PC-9 (cell line): Measurements from ENCODE around the gene MPI. TPM values are rescaled to one million over a fixed set of nuclear protein-coding genes. Genes with fewer than 3 reads are reported as not detected.

ENCODE experiments used
- Bru-seq: library from RNA; stranded (reverse); fragments of 400-500 nt; gene quantifications from one replicate; lab custom pipeline; 2021; lab: Mats Ljungman, UMichigan
- BruChase-seq, 2 experiments: library from RNA; stranded (reverse); fragments of 400-500 nt; gene quantifications; one replicate each; lab custom pipeline; 2021; lab: Mats Ljungman, UMichigan
- BruUV-seq: library from RNA; stranded (reverse); fragments of 400-500 nt; replicated peaks from 2 replicates; lab custom pipeline; 2021; lab: Mats Ljungman, UMichigan
- CTCF ChIA-PET: fragments of 300-600 bp; sonication (Branson Sonifier 250); formaldehyde crosslinking; loops from one replicate; lab custom pipeline; 2022; ENCODE audit warnings: antibody characterized with exemption; lab: Charles Lee
- POLR2A ChIA-PET: fragments of 300-600 bp; sonication (Branson Sonifier 250); formaldehyde crosslinking; loops from one replicate; lab custom pipeline; 2022; ENCODE audit warnings: antibody characterized with exemption; ENCODE audit not compliant: unreplicated experiment; lab: Charles Lee
- DNase-seq, 2 experiments: peaks; one replicate each; pipeline versions ENCODE4 v3.0.0 to v3.0.0-alpha.2; 2015 to 2022; ENCODE audit warnings: mixed read lengths in 1 of 2
- H2AFZ ChIP-seq: fragments of 200-600 bp; sonication (generic); 2 replicates; pipeline ENCODE4 v1.8.1; 2017; ENCODE audit warnings: antibody characterized with exemption
- H3F3A ChIP-seq: fragments of 200-600 bp; sonication (generic); 2 replicates; pipeline ENCODE4 v1.8.1; 2017; ENCODE audit warnings: antibody characterized with exemption, mild to moderate bottlenecking, low read depth; ENCODE audit not compliant: insufficient read depth
- H3K27ac ChIP-seq: fragments of 200-600 bp; sonication (generic); 2 replicates; pipeline ENCODE4 v1.6.1; 2016; ENCODE audit warnings: mixed run types
- H3K27me3 ChIP-seq: fragments of 200-600 bp; sonication (generic); 2 replicates; pipeline ENCODE4 v1.6.1; 2016; ENCODE audit warnings: low read depth, mixed run types; ENCODE audit not compliant: insufficient read depth
- H3K36me3 ChIP-seq: fragments of 200-600 bp; sonication (generic); 2 replicates; pipeline ENCODE4 v1.6.1; 2016; ENCODE audit warnings: low read depth, mixed run types
- H3K4me1 ChIP-seq: fragments of 200-600 bp; sonication (generic); replicated peaks from 2 replicates; pipeline ENCODE4 v1.6.1; 2016; ENCODE audit warnings: mixed run types; ENCODE audit not compliant: insufficient read depth
- H3K4me2 ChIP-seq: fragments of 200-600 bp; sonication (generic); 2 replicates; pipeline ENCODE4 v1.6.1; 2017; ENCODE audit warnings: mixed run types
- H3K4me3 ChIP-seq: fragments of 200-600 bp; sonication (generic); 2 replicates; pipeline ENCODE4 v1.6.1; 2016; ENCODE audit warnings: mixed run types
- H3K79me2 ChIP-seq: fragments of 200-600 bp; sonication (generic); 2 replicates; pipeline ENCODE4 v1.6.1; 2017; ENCODE audit warnings: low read depth, mixed run types
- H3K9me2 ChIP-seq: fragments of 200-600 bp; sonication (generic); 2 replicates; pipeline ENCODE4 v1.8.1; 2017; ENCODE audit warnings: mild to moderate bottlenecking; ENCODE audit not compliant: insufficient read depth
- H3K9me3 ChIP-seq: fragments of 200-600 bp; sonication (generic); 2 replicates; pipeline ENCODE4 v1.8.1; 2016; ENCODE audit warnings: low read depth; ENCODE audit not compliant: insufficient read depth
- H4K20me1 ChIP-seq: fragments of 200-600 bp; sonication (generic); 2 replicates; pipeline ENCODE4 v1.8.1; 2017; ENCODE audit not compliant: insufficient read depth
- EZH2 ChIP-seq: fragments of 200-600 bp; sonication (generic); IDR thresholded peaks from 2 replicates; pipeline ENCODE4 v1.8.0; 2017; ENCODE audit warnings: antibody characterized with exemption, low read depth
- intact Hi-C: fragments of 100-400 bp; cut with micrococcal nuclease; formaldehyde crosslinking; loops from one replicate; pipeline ENCODE4 v1.10.0; 2022; ENCODE audit not compliant: unreplicated experiment
- long read RNA-seq: library from polyadenylated mRNA; stranded (forward); transcript quantifications from one replicate; pipeline ENCODE4 v2.0.0, GENCODE V29; 2022
- total RNA-seq: library from RNA; stranded (reverse); gene quantifications from 2 replicates; pipeline ENCODE4 v1.2.3, GENCODE V29; 2021
- TF ChIP-seq, protein P1 (sequence below): fragments of 200-600 bp; sonication (generic); conservative IDR thresholded peaks from 2 replicates; pipeline ENCODE4 v1.6.1; 2017; ENCODE audit warnings: mixed run types, antibody characterized with exemption, mild to moderate bottlenecking, moderate library complexity

Gene MPI, protein sequence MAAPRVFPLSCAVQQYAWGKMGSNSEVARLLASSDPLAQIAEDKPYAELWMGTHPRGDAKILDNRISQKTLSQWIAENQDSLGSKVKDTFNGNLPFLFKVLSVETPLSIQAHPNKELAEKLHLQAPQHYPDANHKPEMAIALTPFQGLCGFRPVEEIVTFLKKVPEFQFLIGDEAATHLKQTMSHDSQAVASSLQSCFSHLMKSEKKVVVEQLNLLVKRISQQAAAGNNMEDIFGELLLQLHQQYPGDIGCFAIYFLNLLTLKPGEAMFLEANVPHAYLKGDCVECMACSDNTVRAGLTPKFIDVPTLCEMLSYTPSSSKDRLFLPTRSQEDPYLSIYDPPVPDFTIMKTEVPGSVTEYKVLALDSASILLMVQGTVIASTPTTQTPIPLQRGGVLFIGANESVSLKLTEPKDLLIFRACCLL
- total RNA-seq, result 22.5 and 23.0 TPM in 2 replicates
- percentile 45 among the genes with signal in this experiment for Bru-seq, nascent RNA
- BruChase-seq, experiment 1, labeled RNA remaining after a 2-hour chase, result percentile 45 among the genes with signal in this experiment
- percentile 52 among the genes with signal in this experiment for BruChase-seq, experiment 2, labeled RNA remaining after a 6-hour chase
- long read RNA-seq, full-length matches to known transcripts, result 8 of 12 reads
- long read RNA-seq, partial matches to known transcripts, result 1 of 12 reads
- long read RNA-seq, other reads (novel, unspliced or antisense), result 3 of 12 reads

- Histone ChIP-seq H3K4me2 (peak within 1 kb of the TSS; percentile 97), H3F3A (no peaks in the 10 kb centered on the region; the same call in 1 of the 2 replicates), H3K27ac (no peak within 1 kb of the TSS), H3K9me2 (no peaks in the 10 kb centered on the region), H3K9me3 (no peaks in the 10 kb centered on the region), H3K36me3 (no peaks in the 10 kb centered on the region), H4K20me1 (no peaks in the 10 kb centered on the region), H3K4me1 (peaks cover 33% of the 10 kb centered on the region), H3K79me2 (peaks cover 14% of the 10 kb centered on the region), H2AFZ (peak within 1 kb of the TSS; percentile 78), H3K4me3 (peak within 1 kb of the TSS; percentile 70), H3K27me3 (no peaks in the 10 kb centered on the region)
- ChIA-PET POLR2A (interaction anchor here (0.6 kb wide), 1 partner anchor 26 kb away, joined by 4 read pairs; no protein-coding TSS in a partner anchor), CTCF (interaction anchor here (0.6 to 1.3 kb wide), 2 partner anchors 14 to 17 kb away, joined by 3 to 5 read pairs; partner anchors contain the start of gene SCAMP2)
- intact Hi-C loops, result no loop called here
- DNase-seq, result peak; percentile 63 to 77
- TSS peak; percentile 67 for BruUV-seq
- TF ChIP-seq, protein P1, sequence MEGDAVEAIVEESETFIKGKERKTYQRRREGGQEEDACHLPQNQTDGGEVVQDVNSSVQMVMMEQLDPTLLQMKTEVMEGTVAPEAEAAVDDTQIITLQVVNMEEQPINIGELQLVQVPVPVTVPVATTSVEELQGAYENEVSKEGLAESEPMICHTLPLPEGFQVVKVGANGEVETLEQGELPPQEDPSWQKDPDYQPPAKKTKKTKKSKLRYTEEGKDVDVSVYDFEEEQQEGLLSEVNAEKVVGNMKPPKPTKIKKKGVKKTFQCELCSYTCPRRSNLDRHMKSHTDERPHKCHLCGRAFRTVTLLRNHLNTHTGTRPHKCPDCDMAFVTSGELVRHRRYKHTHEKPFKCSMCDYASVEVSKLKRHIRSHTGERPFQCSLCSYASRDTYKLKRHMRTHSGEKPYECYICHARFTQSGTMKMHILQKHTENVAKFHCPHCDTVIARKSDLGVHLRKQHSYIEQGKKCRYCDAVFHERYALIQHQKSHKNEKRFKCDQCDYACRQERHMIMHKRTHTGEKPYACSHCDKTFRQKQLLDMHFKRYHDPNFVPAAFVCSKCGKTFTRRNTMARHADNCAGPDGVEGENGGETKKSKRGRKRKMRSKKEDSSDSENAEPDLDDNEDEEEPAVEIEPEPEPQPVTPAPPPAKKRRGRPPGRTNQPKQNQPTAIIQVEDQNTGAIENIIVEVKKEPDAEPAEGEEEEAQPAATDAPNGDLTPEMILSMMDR, result no peak
These were observed at the start of gene MPI for GRCh38 chr15:74889883-74890664. Gene MPI, plus strand, starts transcription at chr15:74890042. Its CDS starts 32 bp downstream, at chr15:74890074.

DNA sequence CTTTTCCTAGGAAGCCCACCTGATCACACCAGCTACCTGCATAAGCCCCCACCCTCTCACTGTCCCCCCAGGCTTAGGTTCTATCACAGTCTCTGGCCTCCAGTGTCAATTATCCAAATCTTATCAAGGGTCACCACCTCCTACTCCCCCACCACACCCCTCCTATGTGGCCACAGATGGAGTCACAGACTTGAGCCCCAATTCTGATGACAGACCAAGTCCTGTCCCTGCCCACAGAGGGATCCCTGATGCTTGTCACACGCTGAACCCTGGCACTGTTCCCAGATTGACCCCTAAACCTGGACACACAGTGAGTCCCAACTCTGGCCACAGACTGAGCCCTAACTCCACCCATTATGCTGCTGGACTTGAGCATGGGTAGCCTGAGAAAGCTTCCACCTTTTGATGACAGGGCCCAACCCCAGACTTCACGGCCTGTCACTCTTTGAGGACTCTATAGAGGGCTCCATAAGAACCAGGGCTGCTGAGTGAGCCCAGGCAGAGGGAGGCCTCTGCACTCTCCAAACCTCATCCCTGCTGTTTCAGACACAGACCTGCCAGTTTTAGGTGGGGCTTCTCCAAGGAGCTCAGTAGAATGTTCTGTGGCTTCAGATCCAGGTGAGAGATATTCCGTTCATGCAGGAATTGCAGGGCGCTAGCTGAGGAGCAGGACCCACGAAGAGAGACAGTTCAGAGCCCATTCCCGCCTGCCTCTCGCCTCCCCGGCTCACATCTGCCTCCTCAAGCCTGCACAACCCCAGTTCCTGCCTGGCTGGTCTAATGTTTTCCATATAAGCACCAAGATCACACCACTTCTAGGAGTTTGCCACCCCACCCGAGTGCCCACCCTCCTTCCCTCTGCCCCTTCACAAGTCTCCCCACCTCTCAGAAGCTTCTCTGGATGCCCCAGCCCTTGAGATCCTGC lies 48.7 kb upstream of the MPI start:
- H3K27ac ChIP-seq, result no peak overlapping the region
- TF ChIP-seq, protein P1, result no peak
- TF ChIP-seq EZH2, result no peak
- H3K4me2 ChIP-seq, result no peak overlapping the region
- no peak overlapping the region for H3K4me3 ChIP-seq
- H3K36me3 ChIP-seq, result no peaks in the 10 kb centered on the region
- no peaks in the 10 kb centered on the region for H3K9me2 ChIP-seq
- POLR2A ChIA-PET, result interaction anchor here (0.6 kb wide), 1 partner anchor 417 kb away, joined by 20 read pairs; no protein-coding TSS in a partner anchor
- H3K4me1 ChIP-seq, result peaks cover 11% of the 10 kb centered on the region
- DNase-seq, result no peak
- no peaks in the 10 kb centered on the region for H3K79me2 ChIP-seq
- H3K27me3 ChIP-seq, result no peaks in the 10 kb centered on the region
- H2AFZ ChIP-seq, result no peak overlapping the region
- peaks cover 7% of the 10 kb centered on the region; the same call in 1 of the 2 replicates for H3F3A ChIP-seq
- CTCF ChIA-PET, result interaction anchor here (1.3 kb wide), 1 partner anchor 61 kb away, joined by 4 read pairs; no protein-coding TSS in a partner anchor
- BruUV-seq, result no TSS peak
- intact Hi-C loops, result no loop called here
- H4K20me1 ChIP-seq, result no peaks in the 10 kb centered on the region; the same call in 1 of the 2 replicates
- no peaks in the 10 kb centered on the region for H3K9me3 ChIP-seq
